Activated CD4-positive, alpha-beta T cell treated with anti-CD3 and anti-CD28 coated beads, Interleukin-2, amount 50 U/mL, for 48 hours (primary cell): Measurements from ENCODE around the gene EGLN2.
"Not testable (repeated sequence)": the region's sequence is repeated elsewhere in the genome, so short reads cannot be mapped to it uniquely, and the experiment has no call there.

Experiments
- DNase-seq, 2 experiments: peaks; one replicate each; pipeline ENCODE4 v3.0.0-alpha.2; 2020

EGLN2 gene

DNA sequence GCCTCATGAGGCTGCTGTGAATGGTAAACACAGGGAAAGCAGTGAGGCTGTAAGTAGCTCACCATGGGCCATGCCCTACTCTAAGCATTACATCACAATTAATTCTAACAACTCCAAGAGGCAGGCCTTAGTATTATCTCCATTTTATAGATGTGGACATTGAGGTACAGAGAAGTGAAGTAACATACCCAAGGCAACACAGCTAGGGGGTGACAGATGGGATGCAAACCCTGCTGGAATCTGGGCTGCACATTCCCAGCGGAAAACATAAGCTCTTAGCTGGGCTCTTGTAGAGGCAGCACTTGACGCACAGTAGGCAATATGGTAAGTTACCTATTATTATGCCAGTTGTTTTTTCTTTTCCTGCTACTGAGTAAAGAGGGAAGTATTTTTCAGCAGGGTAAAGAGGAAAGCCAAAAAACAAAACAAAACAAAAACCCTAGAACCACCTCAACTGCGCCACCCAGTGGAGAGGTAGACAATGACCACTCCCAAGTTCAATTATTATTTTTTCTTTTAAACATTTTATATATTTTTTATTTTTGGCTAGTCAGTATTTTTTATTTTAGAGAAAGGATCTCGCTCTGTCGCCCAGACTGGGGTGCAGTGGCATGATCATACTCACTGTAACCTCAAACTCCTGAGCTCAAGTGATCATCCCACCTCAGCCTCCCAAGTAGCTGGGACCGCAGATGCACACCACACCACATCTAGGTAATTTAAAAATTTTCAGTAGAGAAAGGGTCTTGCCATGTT, 20.7 kb downstream of the EGLN2 start:
- peak; percentile 72 to 75 for DNase-seq

DNA sequence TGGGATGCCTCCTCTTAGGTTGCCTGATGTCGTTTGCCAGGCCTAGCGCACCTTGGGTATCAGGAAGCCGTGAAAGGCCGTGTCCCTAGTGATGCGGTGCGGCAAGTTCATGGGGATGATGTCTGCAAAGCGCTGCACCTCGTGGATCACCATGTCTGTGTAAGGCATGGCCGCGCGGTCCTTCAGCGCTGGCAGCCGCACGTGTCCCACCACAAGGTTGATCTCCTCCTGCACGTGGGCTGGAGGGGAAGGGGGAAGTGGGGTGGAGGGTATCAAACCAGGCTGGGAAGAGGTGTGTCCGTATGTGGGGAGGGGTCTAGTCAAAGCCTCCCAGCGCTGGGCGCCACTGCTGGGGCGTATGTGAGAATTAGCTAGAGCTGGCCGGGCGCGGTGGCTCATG, 23.2 kb downstream of the EGLN2 start:
- DNase-seq = no peak

DNA sequence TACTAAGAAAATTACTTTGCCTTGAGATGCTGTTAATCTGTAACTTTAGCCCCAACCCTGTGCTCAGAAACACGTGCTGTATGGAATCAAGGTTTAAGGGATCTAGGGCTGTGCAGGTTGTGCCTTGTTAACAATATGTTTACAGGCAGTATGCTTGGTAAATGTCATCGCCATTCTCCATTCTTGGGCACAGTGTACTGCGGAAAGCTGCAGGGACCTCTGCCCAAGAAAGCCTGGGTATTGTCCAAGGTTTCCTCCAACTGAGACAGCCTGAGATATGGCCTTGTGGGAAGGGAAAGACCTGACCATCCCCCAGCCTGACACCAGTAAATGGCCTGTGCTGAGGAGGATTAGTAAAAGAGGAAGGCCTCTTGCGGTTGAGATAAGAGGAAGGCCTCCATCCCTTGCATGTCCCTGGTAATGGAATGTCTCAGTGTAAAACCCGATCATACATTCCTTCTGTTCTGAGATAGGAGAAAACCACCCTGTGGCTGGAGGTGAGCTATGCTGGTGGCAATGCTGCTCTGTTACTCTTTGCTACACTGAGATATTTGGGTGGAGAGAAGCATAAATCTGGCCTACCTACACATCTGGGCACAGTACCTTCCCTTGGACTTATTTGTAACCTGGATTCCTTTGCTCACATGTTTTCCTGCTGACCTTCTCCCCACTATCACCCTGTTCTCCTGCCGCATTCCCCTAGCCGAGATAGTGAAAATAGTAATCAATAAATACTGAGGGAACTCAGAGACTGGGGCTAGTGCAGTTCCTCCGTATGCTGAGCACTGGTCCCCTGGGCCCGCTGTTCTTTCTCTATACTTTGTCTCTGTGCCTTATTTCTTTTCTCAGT, 23.9 kb downstream of the EGLN2 start:
- not testable (repeated sequence) for DNase-seq

DNA sequence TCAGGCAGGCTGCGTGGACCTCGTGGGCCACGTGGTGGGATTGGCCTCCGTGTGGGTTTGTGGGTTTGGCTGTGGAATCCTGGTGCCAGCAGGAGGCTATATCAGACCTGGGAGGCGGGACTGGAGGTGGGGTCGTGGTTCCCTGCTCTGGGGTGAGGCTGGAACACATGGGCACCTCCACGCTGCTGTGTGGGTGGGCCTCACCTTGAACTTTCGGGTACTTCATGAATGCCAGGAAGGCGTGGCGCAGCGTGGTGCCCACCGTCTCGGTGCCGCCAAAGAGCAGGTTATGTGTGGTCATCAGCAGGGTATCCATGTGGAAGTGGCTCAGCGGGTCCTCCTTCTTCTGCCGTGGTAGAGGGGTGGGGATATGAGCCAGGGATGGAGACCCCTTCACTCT, 25.9 kb downstream of the EGLN2 start:
- not testable (repeated sequence) for DNase-seq

DNA sequence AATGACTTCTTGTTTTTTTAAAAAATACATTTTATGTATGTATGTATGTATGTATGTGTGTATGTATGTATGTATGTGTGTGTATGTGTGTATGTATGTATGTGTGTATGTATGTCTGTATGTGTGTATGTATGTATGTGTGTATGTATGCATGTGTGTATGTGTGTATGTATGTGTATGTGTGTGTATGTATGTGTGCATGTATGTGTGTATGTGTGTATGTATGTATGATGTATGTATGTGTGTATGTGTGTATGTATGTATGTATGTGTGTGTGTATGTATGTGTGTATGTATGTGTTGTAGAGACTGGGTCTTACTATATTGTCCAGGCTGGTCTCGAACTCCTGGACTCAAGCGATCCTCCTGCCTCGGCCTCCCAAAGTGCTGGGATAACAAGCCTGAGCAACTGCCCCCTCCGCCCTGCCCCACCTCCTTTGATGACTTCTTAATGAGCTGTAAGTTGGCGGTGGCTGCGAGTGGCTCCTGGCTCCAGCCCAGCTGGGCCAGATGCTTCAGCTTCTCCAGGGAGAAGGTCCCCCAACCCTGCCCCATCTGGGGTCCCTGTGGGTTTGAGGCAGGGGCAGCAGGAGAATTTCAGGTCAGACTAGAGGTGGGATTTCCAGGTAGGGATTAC, 26.6 kb downstream of the EGLN2 start:
- not testable (repeated sequence) for DNase-seq

DNA sequence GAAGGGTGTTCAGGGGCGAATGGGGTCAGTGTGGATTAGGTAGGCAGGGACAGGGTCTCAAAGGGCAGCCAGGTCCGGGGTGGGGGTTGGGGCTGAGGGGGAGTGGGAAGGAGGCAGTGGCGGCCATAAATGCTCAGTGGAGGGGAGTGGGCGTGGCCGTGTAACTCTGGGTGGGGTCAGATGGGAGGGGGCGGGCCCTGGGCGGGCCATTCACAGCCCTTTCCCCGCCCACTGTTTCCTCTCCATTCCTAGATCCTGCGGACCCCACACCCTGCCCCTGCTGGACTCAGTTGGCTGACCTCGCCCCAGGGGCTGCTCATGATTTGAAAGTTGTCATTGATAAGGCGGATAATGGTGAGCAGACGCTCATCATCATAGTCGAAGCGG, 27.3 kb downstream of the EGLN2 start:
- not testable (repeated sequence) for DNase-seq

DNA sequence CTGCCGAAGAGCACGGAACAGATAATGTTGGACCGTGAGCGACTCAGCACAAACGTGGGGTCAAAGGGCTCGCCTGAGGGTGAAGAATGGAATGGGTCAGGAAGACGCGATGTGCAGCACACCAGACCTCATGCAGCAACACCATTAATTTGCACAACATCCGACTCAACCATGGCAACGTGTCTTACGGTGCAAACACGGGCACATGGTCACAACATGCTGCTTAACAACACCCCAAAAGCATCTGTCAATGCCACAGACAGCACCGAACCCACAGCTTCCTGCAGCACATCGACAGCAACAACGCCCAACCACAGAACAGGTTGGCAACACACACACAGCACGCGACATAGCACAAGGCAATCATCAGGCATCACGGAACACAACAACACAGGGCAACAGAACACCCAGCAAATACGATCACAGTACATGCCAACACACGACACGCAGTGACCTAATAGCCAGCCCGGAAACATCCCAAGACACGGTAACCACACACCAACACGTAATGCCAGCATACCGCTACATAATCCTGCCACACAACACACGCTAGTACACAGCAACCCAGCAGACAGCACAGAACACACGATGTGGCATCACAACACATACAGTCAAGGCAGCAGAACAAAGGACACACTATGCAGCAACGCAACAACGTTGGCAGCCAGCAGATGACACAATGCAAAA, 27.9 kb downstream of the EGLN2 start:
- DNase-seq = not testable (repeated sequence)

DNA sequence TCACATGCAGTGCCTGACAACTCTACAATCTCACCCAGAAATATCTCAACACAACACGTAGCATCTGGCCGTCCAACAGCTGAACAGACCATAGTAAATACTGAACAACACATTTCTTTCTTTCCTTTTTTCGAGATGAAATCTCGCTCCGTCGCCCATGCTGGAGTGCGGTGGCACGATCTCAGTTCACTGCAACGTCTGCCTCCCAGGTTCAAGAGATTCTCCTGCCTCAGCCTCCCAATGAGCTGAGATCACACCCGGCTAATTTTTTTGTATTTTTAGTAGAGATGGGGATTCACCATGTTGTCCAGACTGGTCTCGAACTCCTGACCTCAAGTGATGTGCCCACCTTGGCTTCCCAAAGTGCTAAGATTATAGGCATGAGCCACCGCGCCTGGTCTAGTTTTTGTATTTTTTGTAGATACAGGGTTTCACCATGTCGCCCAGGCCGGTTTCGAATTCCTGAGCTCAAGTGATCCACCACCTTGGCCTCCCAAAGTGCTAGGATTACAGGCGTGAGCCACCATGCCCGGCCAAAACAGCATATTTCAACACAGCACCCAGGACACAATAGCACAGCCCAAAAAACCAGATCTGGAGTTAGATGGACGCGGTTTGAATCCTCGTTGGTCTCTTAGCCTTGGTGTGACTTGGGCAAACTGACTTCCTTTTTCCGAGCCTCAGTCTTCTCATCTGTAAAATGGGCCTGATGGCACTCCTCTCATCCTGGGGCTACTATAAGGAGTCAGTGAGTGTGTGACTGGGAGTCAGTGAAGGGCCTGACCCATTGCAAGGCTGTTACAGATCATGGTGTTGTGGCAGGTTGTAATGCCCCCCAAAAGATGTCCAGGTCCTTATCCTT, 28.6 kb downstream of the EGLN2 start:
- DNase-seq = no peak

DNA sequence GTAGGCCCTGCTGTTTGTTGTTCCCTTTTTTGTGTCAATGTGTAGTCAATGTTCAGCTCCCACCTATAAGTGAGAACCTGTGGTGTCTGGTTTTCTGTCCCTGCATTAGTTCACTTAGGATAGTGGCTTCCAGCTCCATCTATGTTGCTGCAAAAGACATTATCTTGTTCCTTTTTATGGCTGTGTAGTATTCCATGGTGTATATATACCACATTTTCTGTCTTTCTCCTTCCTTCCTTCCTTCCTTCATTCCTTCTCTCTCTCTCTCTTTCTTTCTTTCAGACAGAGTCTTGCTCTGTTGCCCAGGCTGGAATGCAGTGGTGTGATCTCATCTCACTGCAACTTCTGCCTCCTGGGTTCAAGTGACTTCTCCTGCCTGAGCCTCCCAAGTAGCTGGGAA, 30.2 kb downstream of the EGLN2 start:
- DNase-seq = no peak

DNA sequence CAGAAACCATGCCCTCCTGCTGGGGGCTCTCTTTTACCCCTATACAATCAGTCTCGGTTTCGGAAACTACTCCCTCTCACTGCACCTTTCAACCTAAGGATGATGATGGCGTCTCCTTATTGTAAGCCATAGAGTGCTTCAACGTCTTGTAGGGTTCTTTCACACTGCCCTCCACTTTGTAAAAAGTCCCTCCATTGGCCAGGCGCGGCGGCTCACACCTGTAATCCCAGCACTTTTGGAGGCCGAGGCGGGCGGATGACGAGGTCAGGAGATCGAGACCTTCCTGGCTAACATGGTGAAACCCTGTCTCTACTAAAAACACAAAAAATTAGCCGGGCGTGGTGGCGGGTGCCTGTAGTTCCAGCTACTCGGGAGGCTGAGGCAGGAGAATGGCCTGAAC, 31.8 kb downstream of the EGLN2 start:
- DNase-seq = not testable (repeated sequence)

DNA sequence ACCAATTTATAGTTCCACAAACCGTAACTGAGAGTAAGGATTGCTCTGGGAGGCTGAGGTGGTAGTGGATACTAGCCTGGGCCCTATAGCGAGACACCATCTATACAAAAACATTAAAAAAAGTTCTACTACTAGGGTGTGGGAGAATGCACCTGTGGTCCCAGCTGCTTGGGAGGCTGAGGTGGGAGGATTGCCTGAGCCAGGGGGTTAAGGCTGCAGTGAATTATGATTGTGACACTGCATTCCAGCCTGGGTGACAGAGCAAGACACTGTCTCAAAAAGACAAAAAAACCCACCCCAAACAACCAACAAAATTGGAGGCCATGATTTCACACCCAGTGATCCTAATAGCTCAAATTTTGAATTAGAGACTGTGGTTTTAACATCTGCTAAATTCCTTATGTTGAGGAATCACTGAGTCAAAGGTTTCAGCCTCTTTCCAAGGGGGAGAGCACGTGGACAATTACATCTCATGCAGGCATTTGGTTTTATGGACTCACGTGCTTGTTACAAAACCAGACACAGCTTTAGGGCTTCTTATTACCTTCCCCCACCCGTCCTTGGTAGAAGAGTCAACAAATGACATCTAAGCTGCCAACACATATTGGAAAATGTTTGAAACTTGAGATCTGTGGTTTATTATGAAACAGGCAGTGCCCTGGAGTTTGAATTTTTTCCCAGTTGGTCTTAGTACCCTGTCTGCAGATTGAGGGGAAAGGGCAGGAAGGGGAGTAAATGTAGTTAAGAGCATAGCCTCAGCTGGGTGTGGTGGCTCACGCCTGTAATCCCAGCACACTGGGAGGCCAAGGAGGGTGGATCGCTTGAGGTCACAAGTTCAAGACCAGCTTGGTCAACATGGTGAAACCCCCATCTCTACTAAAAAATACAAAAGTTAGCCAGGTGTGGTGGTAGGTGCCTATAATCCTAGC, 32.8 kb downstream of the EGLN2 start:
- DNase-seq = no peak

DNA sequence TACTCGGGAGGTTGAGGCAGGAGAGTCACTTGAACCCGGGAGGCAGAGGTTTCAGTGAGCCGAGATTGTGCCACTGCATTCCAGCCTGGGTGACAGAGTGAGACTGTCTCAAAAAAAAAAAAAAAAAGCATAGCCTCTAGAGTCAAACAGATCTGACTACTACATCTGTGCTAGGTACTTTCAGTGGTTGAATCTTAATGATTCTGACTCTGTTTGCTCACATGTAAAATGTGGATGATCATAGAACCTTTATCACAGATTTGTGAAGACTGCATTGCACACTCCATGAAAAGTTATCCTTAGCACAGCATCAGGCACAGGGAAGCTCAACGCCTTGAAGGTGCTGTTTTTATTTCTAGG, 33.4 kb downstream of the EGLN2 start:
- DNase-seq = not testable (repeated sequence)

DNA sequence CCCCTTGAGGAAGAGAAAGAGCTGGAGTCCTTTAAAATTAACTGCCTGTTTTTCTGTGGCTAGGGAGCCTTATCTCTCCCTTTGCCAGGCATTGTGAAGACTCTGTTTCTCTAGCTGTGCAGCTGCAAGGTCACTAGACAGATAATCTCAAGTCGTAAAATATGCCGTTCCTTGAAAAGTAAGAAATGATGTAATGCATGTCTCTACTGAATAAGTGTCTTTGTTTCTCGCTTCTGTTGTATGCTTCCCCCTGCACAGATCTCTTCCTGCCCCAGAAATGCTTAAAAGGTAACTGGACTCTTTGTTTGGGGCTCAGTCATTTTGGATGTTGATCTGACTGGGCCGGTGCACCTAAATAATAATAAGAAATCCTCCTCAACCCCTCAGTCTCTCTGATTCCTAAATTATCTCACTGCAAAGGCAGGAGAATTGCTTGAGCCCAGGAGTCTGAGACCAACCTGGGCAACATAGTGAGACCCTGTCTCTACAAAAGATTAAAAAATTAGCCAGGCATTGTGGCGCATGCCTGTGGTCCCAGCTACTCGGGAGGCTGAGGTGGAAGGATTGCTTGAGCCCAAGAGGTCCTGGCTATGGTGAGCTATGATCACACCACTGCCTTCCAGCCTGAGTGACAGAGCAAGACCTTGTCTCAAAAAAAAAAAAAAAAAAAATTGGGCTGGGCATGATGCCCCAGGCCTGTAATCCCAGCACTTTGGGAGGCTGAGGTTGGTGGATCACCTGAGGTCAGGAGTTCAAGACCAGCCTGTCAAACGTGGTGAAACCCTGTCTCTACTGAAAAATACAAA, 34.9 kb downstream of the EGLN2 start:
- not testable (repeated sequence) for DNase-seq

DNA sequence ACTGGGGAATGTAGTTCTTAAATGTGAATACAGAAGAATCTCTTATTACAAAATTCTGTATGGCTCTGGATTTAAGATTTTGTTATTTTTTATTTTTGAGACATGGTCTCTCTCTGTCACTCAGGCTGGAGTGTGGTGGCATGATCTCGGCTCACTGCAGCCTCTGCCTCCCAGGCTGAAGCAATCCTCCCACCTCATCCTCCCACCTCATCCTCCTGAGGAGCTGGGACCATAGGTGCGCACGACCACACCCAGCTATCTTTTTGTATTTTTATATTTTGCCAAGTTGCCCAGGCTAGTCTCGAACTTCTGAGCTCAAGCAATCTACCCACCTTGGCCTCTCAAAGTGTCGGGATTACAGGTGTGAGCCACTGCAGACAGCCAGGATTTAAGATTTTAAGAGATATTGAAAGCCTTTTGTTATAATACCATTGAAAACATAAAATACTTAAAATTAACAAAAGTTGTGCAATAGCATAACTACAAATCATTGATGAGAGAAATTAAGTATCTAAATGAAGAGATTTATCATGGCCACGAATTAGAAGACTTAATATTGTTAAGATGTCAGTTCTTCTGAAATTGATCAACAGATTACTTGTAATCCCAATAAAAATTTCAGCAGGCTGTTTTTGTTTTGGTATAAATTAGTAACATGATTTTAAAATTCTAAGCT, 37.9 kb downstream of the EGLN2 start:
- no peak for DNase-seq

DNA sequence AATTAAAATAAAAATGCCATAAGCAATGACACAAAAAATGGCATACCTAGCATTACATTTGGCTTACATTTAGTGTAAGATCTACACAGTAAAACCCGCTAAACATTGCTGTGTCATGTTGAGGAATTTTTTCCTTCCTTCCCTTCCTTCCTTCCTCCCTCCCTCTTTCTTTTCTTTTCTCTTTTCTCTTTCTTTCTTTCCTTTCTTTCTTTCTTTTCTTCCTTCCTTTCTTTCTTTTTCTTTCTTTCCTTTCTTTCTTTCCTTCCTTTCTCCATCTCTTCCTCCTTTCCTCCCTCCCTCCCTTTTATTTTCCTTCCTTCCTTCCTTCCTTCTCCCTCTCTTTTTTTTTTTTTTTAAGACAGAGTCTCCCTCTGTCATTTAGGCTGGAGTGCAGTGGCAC, 39.5 kb downstream of the EGLN2 start:
- DNase-seq = not testable (repeated sequence)

DNA sequence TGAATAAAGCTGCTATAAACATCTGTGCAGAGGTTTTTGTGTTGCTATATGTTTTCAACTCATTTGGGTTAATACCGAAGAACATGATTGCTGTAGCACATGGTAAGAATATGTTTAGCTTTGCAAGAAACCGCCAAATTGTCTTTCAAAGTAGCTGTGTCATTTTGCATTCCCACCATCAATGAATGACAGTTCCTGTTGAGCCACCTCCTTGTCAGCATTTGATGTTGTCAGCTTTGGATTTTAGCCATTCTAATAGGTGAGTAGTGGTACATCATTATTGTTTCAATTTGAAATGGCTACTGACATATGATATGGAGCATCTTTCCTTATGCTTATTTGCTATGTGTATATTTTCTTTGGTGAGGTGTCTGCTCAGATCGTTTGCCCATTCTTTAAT, 43.0 kb downstream of the EGLN2 start:
- DNase-seq = not testable (repeated sequence)

DNA sequence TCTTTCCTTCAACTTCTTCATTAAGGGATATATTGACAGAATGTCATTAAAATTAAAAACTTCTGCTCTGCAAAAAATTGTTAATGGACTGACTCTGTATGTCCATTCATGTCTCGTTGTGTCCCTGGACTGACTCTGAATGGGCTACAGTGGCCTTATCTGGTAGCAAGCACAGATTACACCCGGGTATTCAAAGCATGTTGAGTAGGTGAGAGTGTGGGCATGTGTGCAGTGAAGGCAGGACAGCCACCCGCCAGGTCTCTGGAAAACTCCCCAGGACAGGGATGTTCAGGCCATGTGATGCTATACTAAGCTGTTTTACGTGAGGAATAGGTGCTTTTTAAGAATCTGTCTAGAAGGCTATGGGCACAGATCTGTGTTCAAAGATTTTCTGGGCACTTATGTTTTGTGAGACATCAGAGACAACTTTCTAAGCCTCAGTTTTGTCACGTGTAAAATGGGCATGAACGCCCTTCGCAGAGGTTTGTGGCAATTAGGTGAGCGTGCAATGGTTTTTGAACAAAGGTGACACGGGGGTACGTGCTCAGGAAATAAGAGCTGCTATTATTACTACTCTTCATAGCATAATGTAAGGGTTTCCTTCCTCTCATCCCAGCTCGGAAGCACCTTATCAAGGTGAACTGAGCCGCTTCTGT, 44.1 kb downstream of the EGLN2 start:
- DNase-seq = not testable (repeated sequence)

DNA sequence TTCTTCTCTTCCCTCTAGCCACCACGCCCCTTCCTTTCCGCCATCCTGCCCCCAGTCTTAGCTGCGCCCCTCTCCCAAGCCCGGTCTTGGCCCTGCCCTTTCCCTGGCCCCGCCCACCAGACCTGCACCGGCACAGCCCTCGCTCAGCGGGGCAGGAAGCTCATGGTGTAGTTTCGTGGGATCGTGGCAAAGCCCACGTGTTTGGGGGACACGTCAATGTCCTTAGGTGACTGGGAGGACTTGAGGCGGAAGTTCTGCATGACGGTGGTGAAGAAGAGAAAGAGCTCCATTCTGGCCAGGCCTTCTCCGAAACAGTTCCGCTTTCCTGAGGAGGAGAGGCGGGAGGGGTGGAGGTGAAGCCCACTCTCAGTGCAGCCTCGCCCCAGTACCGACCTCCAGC, 44.7 kb downstream of the EGLN2 start:
- DNase-seq = peak; percentile 64 to 72

DNA sequence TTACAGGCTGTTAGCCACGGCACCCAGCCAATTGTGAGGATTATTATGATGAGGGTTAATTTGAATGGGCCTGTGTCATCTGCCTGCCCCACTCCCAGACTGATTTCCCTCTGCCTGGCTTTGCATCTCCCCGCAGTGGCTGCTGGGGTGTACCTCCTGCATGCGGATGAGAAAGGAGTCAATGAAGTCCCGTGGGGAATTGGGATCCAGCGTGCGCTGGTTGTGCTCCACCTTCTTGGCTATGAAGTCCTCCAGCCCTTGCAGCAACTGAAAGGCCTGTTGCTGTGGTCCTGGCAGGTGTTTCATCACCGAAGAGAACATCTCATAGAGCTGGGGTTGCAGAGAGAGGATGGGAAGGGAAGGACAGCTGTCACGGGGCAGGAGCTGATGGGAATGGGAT, 47.7 kb downstream of the EGLN2 start:
- not testable (repeated sequence) for DNase-seq
